ENCODE results near the gene CCDC28B. TPM values are rescaled to one million over a fixed set of nuclear protein-coding genes. Genes with fewer than 3 reads are reported as not detected.

The CCDC28B gene
- total and polyA plus RNA-seq, 2 of the 13 experiments (the other 11 are each of a cell fraction or from before 2014, with no cell fraction given) = 2.6 to 3.5 TPM

- TF ChIP-seq, protein P1, sequence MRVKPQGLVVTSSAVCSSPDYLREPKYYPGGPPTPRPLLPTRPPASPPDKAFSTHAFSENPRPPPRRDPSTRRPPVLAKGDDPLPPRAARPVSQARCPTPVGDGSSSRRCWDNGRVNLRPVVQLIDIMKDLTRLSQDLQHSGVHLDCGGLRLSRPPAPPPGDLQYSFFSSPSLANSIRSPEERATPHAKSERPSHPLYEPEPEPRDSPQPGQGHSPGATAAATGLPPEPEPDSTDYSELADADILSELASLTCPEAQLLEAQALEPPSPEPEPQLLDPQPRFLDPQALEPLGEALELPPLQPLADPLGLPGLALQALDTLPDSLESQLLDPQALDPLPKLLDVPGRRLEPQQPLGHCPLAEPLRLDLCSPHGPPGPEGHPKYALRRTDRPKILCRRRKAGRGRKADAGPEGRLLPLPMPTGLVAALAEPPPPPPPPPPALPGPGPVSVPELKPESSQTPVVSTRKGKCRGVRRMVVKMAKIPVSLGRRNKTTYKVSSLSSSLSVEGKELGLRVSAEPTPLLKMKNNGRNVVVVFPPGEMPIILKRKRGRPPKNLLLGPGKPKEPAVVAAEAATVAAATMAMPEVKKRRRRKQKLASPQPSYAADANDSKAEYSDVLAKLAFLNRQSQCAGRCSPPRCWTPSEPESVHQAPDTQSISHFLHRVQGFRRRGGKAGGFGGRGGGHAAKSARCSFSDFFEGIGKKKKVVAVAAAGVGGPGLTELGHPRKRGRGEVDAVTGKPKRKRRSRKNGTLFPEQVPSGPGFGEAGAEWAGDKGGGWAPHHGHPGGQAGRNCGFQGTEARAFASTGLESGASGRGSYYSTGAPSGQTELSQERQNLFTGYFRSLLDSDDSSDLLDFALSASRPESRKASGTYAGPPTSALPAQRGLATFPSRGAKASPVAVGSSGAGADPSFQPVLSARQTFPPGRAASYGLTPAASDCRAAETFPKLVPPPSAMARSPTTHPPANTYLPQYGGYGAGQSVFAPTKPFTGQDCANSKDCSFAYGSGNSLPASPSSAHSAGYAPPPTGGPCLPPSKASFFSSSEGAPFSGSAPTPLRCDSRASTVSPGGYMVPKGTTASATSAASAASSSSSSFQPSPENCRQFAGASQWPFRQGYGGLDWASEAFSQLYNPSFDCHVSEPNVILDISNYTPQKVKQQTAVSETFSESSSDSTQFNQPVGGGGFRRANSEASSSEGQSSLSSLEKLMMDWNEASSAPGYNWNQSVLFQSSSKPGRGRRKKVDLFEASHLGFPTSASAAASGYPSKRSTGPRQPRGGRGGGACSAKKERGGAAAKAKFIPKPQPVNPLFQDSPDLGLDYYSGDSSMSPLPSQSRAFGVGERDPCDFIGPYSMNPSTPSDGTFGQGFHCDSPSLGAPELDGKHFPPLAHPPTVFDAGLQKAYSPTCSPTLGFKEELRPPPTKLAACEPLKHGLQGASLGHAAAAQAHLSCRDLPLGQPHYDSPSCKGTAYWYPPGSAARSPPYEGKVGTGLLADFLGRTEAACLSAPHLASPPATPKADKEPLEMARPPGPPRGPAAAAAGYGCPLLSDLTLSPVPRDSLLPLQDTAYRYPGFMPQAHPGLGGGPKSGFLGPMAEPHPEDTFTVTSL (CRISPR knock-in tag; IDR thresholded peaks at IDR 0.05; ENCODE audit: borderline replicate concordance) = no peak
- TF ChIP-seq POLR2AphosphoS2 (IDR thresholded peaks at IDR 0.05; ENCODE audit: low read depth, low read length) (peak; percentile 47; the same call in 1 of the 2 replicates), ATF4 (CRISPR knock-in tag; IDR thresholded peaks at IDR 0.05) (peak in 1 of 2 experiments; percentile 36; a peak in 2 of 4 replicates), ZNF776 (CRISPR knock-in tag; IDR thresholded peaks at IDR 0.05) (0 out of 2 replicates have a peak, but pooled peaks have one; percentile 58), ZEB1 (IDR thresholded peaks at IDR 0.05; ENCODE audit: insufficient replicate concordance, low read depth) (no peak), SP2 (CRISPR knock-in tag; IDR thresholded peaks at IDR 0.05) (peak; percentile 70), ZFP36L1 (CRISPR knock-in tag; IDR thresholded peaks at IDR 0.05) (no peak), ZNF784 (CRISPR knock-in tag; IDR thresholded peaks at IDR 0.05; ENCODE audit: borderline replicate concordance) (peak; percentile 58; the same call in 1 of the 2 replicates), NFE2 (CRISPR knock-in tag; IDR thresholded peaks at IDR 0.05) (no peak), ZNF607 (CRISPR knock-in tag; IDR thresholded peaks at IDR 0.05; ENCODE audit: borderline replicate concordance) (peak; percentile 70; the same call in 1 of the 2 replicates), ZNF556 (CRISPR knock-in tag; IDR thresholded peaks at IDR 0.05; ENCODE audit: borderline replicate concordance) (peak; percentile 66; the same call in 1 of the 2 replicates), ZNF770 (CRISPR knock-in tag; IDR thresholded peaks at IDR 0.05) (peak; percentile 34; the same call in 1 of the 2 replicates)
- TF ChIP-seq, protein P2, sequence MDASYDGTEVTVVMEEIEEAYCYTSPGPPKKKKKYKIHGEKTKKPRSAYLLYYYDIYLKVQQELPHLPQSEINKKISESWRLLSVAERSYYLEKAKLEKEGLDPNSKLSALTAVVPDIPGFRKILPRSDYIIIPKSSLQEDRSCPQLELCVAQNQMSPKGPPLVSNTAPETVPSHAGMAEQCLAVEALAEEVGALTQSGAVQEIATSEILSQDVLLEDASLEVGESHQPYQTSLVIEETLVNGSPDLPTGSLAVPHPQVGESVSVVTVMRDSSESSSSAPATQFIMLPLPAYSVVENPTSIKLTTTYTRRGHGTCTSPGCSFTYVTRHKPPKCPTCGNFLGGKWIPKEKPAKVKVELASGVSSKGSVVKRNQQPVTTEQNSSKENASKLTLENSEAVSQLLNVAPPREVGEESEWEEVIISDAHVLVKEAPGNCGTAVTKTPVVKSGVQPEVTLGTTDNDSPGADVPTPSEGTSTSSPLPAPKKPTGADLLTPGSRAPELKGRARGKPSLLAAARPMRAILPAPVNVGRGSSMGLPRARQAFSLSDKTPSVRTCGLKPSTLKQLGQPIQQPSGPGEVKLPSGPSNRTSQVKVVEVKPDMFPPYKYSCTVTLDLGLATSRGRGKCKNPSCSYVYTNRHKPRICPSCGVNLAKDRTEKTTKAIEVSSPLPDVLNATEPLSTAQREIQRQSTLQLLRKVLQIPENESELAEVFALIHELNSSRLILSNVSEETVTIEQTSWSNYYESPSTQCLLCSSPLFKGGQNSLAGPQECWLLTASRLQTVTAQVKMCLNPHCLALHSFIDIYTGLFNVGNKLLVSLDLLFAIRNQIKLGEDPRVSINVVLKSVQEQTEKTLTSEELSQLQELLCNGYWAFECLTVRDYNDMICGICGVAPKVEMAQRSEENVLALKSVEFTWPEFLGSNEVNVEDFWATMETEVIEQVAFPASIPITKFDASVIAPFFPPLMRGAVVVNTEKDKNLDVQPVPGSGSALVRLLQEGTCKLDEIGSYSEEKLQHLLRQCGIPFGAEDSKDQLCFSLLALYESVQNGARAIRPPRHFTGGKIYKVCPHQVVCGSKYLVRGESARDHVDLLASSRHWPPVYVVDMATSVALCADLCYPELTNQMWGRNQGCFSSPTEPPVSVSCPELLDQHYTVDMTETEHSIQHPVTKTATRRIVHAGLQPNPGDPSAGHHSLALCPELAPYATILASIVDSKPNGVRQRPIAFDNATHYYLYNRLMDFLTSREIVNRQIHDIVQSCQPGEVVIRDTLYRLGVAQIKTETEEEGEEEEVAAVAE (CRISPR knock-in tag; IDR thresholded peaks at IDR 0.05; ENCODE audit: borderline replicate concordance) = 0 out of 2 replicates have a peak, but pooled peaks have one; percentile 45
These were observed 21.8 kb downstream of the CCDC28B start, which contains the start of the genes EIF3I and TMEM234 (continued) for GRCh38 chr1:32221980-32222755.
